ENCODE measurements around the gene KIAA0232. TPM values are rescaled to one million over a fixed set of nuclear protein-coding genes. Genes with fewer than 3 reads are reported as not detected.

KIAA0232 gene
- polyA plus RNA-seq, 1 donor (not counting 4 experiments of a cell fraction or from before 2014, with no cell fraction given) = 10.0 TPM

DNA sequence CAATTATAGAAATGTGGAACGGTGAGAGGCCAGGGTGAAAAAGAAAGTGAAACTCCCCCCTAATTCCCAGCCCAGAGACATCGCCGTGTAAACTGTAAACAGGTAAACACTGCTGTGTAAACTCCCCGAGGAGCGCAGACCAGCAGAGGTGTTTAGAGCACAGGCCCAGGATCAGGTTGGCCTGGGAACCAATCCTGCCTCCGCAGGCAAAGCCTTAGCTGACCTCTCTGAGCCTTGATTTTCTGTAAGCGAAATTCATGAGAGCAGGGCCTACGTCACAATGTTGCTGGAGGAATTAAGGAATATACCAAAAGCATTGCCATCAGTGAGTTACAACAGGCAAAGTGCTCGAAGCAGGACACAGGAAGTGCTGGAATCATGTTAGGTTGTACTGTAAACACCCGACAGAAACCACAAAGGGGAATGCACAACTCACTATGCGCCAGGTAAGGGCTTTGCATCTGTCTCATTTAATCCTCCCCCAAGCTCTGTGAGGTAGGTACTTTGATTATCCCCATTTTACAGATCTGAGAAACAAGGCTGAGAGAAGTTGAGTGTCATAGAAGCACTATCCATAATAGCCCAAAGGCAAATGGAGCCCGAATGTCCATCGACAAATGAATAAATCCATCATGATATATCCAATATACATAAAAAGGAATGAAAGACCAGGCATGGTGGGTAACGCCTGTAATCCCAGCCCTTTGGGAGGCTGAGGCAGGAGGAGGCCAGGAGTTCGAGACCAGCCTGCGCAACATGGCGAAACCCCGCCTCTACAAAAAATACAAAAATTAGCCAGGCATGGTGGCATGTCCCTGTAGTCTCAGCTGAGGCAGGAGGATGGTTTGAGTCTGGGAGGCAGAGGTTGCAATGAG is 30.7 kb upstream of the KIAA0232 start:
- peaks cover under 1% of the 10 kb centered on the region for H3K27me3 ChIP-seq (ENCODE audit: control insufficient read depth, extremely low read depth, insufficient read depth, low read length)
- FAIRE-seq (peak; percentile 9), DNase-seq (ENCODE audit: low read depth, low spot score) (no peak)
- no peak overlapping the region for H3K4me3 ChIP-seq (ENCODE audit: control insufficient read depth in 2 of 3, extremely low read depth in 1 of 3, insufficient read depth in 2 of 3, low read depth in 1 of 3, low read length in 3 of 3)
- TF ChIP-seq EZH2 (IDR thresholded peaks at IDR 0.05; ENCODE audit: low read length) = no peak
- TF ChIP-seq, protein P1, sequence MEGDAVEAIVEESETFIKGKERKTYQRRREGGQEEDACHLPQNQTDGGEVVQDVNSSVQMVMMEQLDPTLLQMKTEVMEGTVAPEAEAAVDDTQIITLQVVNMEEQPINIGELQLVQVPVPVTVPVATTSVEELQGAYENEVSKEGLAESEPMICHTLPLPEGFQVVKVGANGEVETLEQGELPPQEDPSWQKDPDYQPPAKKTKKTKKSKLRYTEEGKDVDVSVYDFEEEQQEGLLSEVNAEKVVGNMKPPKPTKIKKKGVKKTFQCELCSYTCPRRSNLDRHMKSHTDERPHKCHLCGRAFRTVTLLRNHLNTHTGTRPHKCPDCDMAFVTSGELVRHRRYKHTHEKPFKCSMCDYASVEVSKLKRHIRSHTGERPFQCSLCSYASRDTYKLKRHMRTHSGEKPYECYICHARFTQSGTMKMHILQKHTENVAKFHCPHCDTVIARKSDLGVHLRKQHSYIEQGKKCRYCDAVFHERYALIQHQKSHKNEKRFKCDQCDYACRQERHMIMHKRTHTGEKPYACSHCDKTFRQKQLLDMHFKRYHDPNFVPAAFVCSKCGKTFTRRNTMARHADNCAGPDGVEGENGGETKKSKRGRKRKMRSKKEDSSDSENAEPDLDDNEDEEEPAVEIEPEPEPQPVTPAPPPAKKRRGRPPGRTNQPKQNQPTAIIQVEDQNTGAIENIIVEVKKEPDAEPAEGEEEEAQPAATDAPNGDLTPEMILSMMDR (optimal IDR thresholded peaks at IDR 0.05 in 1 of 3, IDR thresholded peaks at IDR 0.05 in 1 of 3, conservative IDR thresholded peaks at IDR 0.05 in 1 of 3; ENCODE audit: extremely low read depth in 1 of 3, insufficient read depth in 2 of 3, low read length in 3 of 3) = no peak
- no peak overlapping the region for H2AFZ ChIP-seq (ENCODE audit: control insufficient read depth, low read length)
- peaks cover 16% of the 10 kb centered on the region for H3K4me1 ChIP-seq (ENCODE audit: control insufficient read depth, extremely low read depth, insufficient read depth, low read length)
- no peak overlapping the region for H3K27ac ChIP-seq (ENCODE audit: control insufficient read depth, insufficient read depth, low read length)
- no peaks in the 10 kb centered on the region for H4K20me1 ChIP-seq (ENCODE audit: control insufficient read depth, extremely low read depth, insufficient read depth, low read length)
- H3K9me3 ChIP-seq (ENCODE audit: control insufficient read depth, low read depth, low read length) = no peaks in the 10 kb centered on the region
- H3K4me2 ChIP-seq (ENCODE audit: control insufficient read depth, extremely low read depth, insufficient read depth, low read depth, low read length) = no peak overlapping the region
- no peaks in the 10 kb centered on the region for H3K9me1 ChIP-seq (ENCODE audit: control insufficient read depth, extremely low read depth, insufficient read depth, low read length)
- dilution Hi-C loops (cut with MboI; ENCODE audit: extremely low pct_ligation_motif_present, low sequenced_read_pairs) = no loop called here
- no peaks in the 10 kb centered on the region for H3K79me2 ChIP-seq (ENCODE audit: control insufficient read depth, insufficient read depth, low read length)
- H3K9ac ChIP-seq (ENCODE audit: control insufficient read depth, extremely low read depth, insufficient read depth, low read length) = no peak overlapping the region
- no peaks in the 10 kb centered on the region for H3K36me3 ChIP-seq (ENCODE audit: control insufficient read depth in 2 of 2, extremely low read depth in 1 of 2, insufficient read depth in 2 of 2, low read length in 2 of 2)

- Histone ChIP-seq H3K4me1 (ENCODE audit: control insufficient read depth, extremely low read depth, insufficient read depth, low read length) (peaks cover 16% of the 10 kb centered on the region), H3K27me3 (ENCODE audit: control insufficient read depth, extremely low read depth, insufficient read depth, low read length) (no peaks in the 10 kb centered on the region)
Measured at GRCh38 chr4:6752486-6752829, 30.1 kb upstream of the KIAA0232 start.

More at GRCh38 chr4:6752486-6752829, 30.1 kb upstream of the KIAA0232 start:
- Histone ChIP-seq H3K79me2 (ENCODE audit: control insufficient read depth, insufficient read depth, low read length) (no peaks in the 10 kb centered on the region), H3K4me3 (ENCODE audit: control insufficient read depth in 2 of 3, extremely low read depth in 1 of 3, insufficient read depth in 2 of 3, low read depth in 1 of 3, low read length in 3 of 3) (no peak overlapping the region), H3K9me3 (ENCODE audit: control insufficient read depth, low read depth, low read length) (no peaks in the 10 kb centered on the region), H3K36me3 (ENCODE audit: control insufficient read depth in 2 of 2, extremely low read depth in 1 of 2, insufficient read depth in 2 of 2, low read length in 2 of 2) (no peaks in the 10 kb centered on the region), H3K9ac (ENCODE audit: control insufficient read depth, extremely low read depth, insufficient read depth, low read length) (no peak overlapping the region), H3K27ac (ENCODE audit: control insufficient read depth, insufficient read depth, low read length) (no peak overlapping the region), H3K4me2 (ENCODE audit: control insufficient read depth, extremely low read depth, insufficient read depth, low read depth, low read length) (no peak overlapping the region), H3K9me1 (ENCODE audit: control insufficient read depth, extremely low read depth, insufficient read depth, low read length) (no peaks in the 10 kb centered on the region), H2AFZ (ENCODE audit: control insufficient read depth, low read length) (no peak overlapping the region), H4K20me1 (ENCODE audit: control insufficient read depth, extremely low read depth, insufficient read depth, low read length) (no peaks in the 10 kb centered on the region)
- TF ChIP-seq EZH2 (IDR thresholded peaks at IDR 0.05; ENCODE audit: low read length) = no peak
- dilution Hi-C loops (cut with MboI; ENCODE audit: extremely low pct_ligation_motif_present, low sequenced_read_pairs) = no loop called here
- DNase-seq (ENCODE audit: low read depth, low spot score) (no peak), FAIRE-seq (no peak)

Data from keratinocyte (primary cell).